K562 (cell line): ENCODE measurements around the gene UMAD1. TPM values are rescaled to one million over a fixed set of nuclear protein-coding genes. Genes with fewer than 3 reads are reported as not detected.

Source experiments
- ATAC-seq: fragments of 200-7000 bp; cut with Tn5 transposase; 3 replicates; pipeline ENCODE4 v1.9.1; 2020; ENCODE audit warnings: moderate library complexity
- BruUV-seq: library from RNA; stranded (reverse); fragments of 400-500 nt; replicated peaks from 2 replicates; lab custom pipeline; 2021; lab: Mats Ljungman, UMichigan
- CTCF ChIA-PET: fragments of 300-600 bp; formaldehyde crosslinking; extraction: SDS; loops from one replicate; lab custom pipeline; 2021; ENCODE audit warnings: low intra/inter-chr PET ratio; lab: Yijun Ruan, JAX
- POLR2A ChIA-PET: fragments of 300-600, 350-650 bp; sonication (Branson Sonifier 250); formaldehyde crosslinking; extraction: SDS; loops from one replicate; lab custom pipeline; 2021; ENCODE audit warnings: antibody characterized with exemption, inconsistent platforms; lab: Yijun Ruan, JAX
- DNase-seq, 4 experiments: peaks; one replicate each; pipeline versions ENCODE4 v3.0.0 to v3.0.0-alpha.2; 2011 to 2018; ENCODE audit warnings: low spot score in 3 of 4, mixed read lengths in 3 of 4; ENCODE audit errors: extremely low read depth in 1 of 4
- FAIRE-seq: peaks from 2 replicates; lab custom pipeline; 2011; peaks lifted over from hg19 to GRCh38; lab: Jason Lieb, UNC
- H2AFZ ChIP-seq: 2 replicates; pipeline ENCODE4 v1.6.0; 2011; ENCODE audit warnings: low read depth, low read length, control low read depth, inconsistent platforms
- H3K27ac ChIP-seq: fragments of 200-600 bp; 3 replicates; pipeline ENCODE4 v1.8.0; 2011; ENCODE audit warnings: low read depth, mild to moderate bottlenecking, control low read depth, inconsistent platforms, low read length, moderate library complexity, mixed read lengths; ENCODE audit errors: extremely low read depth
- H3K27me3 ChIP-seq, 2 experiments: fragments of 300-600 bp in 1 of 2; 2 replicates in 1 of 2; 3 replicates in 1 of 2; pipeline versions ENCODE4 v1.6.0 to v1.8.0; 2011; ENCODE audit warnings: inconsistent platforms in 2 of 2, low read length in 2 of 2, mild to moderate bottlenecking in 1 of 2, mixed read lengths in 1 of 2, moderate library complexity in 1 of 2; ENCODE audit not compliant: control insufficient read depth in 2 of 2, insufficient read depth in 2 of 2
- H3K36me3 ChIP-seq: fragments of 300-600 bp; 3 replicates; pipeline ENCODE4 v1.8.0; 2011; ENCODE audit warnings: mild to moderate bottlenecking, low read length, inconsistent platforms; ENCODE audit not compliant: control insufficient read depth, insufficient read depth
- H3K4me1 ChIP-seq, 2 experiments: fragments of 200-600 bp in 1 of 2; replicated peaks in 1 of 2; 2 replicates in 1 of 2; 3 replicates in 1 of 2; pipeline versions ENCODE4 v1.5.1 to v1.8.0; 2011; ENCODE audit warnings: inconsistent platforms in 2 of 2, low read length in 2 of 2, mild to moderate bottlenecking in 1 of 2, mixed read lengths in 1 of 2, moderate library complexity in 1 of 2; ENCODE audit not compliant: control insufficient read depth in 2 of 2, insufficient read depth in 2 of 2
- H3K4me2 ChIP-seq: 2 replicates; pipeline ENCODE4 v1.6.1; 2011; ENCODE audit warnings: low read length, control low read depth, inconsistent platforms, mixed read lengths; ENCODE audit not compliant: insufficient read depth
- H3K4me3 ChIP-seq: fragments of 200-600 bp; sonication (generic), shearing (Covaris generic); 2 replicates; pipeline ENCODE4 v1.5.1; 2016; ENCODE audit warnings: control low read depth, inconsistent platforms
- H3K79me2 ChIP-seq: fragments of 200-600 bp; 3 replicates; pipeline ENCODE4 v1.8.0; 2011; ENCODE audit warnings: low read length, inconsistent platforms; ENCODE audit not compliant: control insufficient read depth, insufficient read depth
- H3K9ac ChIP-seq, 2 experiments: 2 replicates each; pipeline versions ENCODE4 v1.6.0 to v1.6.1; 2011; ENCODE audit warnings: low read depth in 2 of 2, low read length in 2 of 2, control low read depth in 1 of 2, inconsistent platforms in 1 of 2, mild to moderate bottlenecking in 1 of 2, mixed read lengths in 1 of 2; ENCODE audit not compliant: insufficient read depth in 1 of 2
- H3K9me1 ChIP-seq: one replicate; pipeline ENCODE4 v1.6.0; 2011; ENCODE audit warnings: inconsistent platforms, mild to moderate bottlenecking, low read length, moderate library complexity; ENCODE audit not compliant: control insufficient read depth, insufficient read depth
- H3K9me3 ChIP-seq: replicated peaks from 2 replicates; pipeline ENCODE4 v1.5.1; 2011; ENCODE audit warnings: low read depth, low read length, inconsistent platforms; ENCODE audit not compliant: control insufficient read depth, insufficient read depth
- H4K20me1 ChIP-seq: replicated peaks from 2 replicates; pipeline ENCODE4 v1.6.1; 2011; ENCODE audit warnings: low read length, inconsistent platforms, mixed read lengths; ENCODE audit not compliant: control insufficient read depth, insufficient read depth
- CEBPB ChIP-seq: fragments of 450-650 bp; IDR thresholded peaks from 2 replicates; pipeline ENCODE4 v1.6.1; 2016; ENCODE audit warnings: missing genetic modification characterization, missing compliant biosample characterization
- CEBPG ChIP-seq, 3 experiments: fragments of 200-800 bp in 1 of 3; sonication (Bioruptor generic) in 1 of 3; sonication (generic) in 1 of 3; formaldehyde crosslinking in 1 of 3; IDR thresholded peaks in 2 of 3; conservative IDR thresholded peaks in 1 of 3; 2 replicates each; pipeline versions ENCODE4 v1.6.1 to v1.8.0; 2016 to 2022; ENCODE audit warnings: missing compliant biosample characterization in 2 of 3, missing genetic modification characterization in 2 of 3, mild to moderate bottlenecking in 1 of 3, missing genetic modification reagents in 1 of 3
- MXI1 ChIP-seq: IDR thresholded peaks from 2 replicates; pipeline ENCODE4 v1.6.1; 2011; ENCODE audit warnings: low read depth, mild to moderate bottlenecking, improper control_type of control experiment, low read length
- THRA ChIP-seq: fragments of 450-650 bp; IDR thresholded peaks from 2 replicates; pipeline ENCODE4 v1.6.1; 2017; ENCODE audit warnings: mild to moderate bottlenecking, moderate library complexity
- ZNF511 ChIP-seq: sonication (generic); formaldehyde crosslinking; IDR thresholded peaks from 2 replicates; pipeline ENCODE4 v1.8.0; 2022; ENCODE audit warnings: mild to moderate bottlenecking, missing genetic modification reagents
- WGBS: fragments of 100-300 bp; shearing (Covaris generic); methylation state at CpG from one replicate; pipeline ENCODE4 v1.1.6; 2016; ENCODE audit warnings: low coverage, mixed read lengths; ENCODE audit not compliant: insufficient coverage; ENCODE audit errors: missing lambda C conversion rate; 5-methylcytosine and 5-hydroxymethylcytosine counted together
- in situ Hi-C: fragments of 300-500 bp; cut with MboI; formaldehyde crosslinking; loops from 4 replicates; pipeline ENCODE4 v1.15.0; 2018; ENCODE audit warnings: inconsistent platforms, mixed read lengths
- intact Hi-C: fragments of 100-400 bp; cut with micrococcal nuclease; formaldehyde crosslinking; loops from 2 replicates; pipeline ENCODE4 v1.14.2; 2022
- polyA plus RNA-seq, 8 experiments: library from polyadenylated mRNA; depleted of rRNA in 4 of 8; stranded (reverse) in 5 of 8; unstranded in 3 of 8; fragments of >200 nt; fragmentation: Nextera tagmentation in 2 of 8; fragmentation: Illumina TruSeq in 1 of 8; extraction: Ambion mirVana in 2 of 8; extraction: Trizol in 1 of 8; gene quantifications; 2 replicates each; pipeline versions ENCODE4 v1.2.1 to v1.2.3, GENCODE V29; 2011 to 2014; ENCODE audit warnings: inconsistent platforms in 1 of 8, missing spikeins in 1 of 8
- total RNA-seq, 7 experiments: library from RNA; depleted of rRNA in 6 of 7; stranded (reverse); fragments of >200 nt in 6 of 7; fragmentation: Illumina TruSeq in 2 of 7; extraction: Trizol in 2 of 7; gene quantifications; 2 replicates each; pipeline versions ENCODE4 v1.2.1 to v1.2.3, GENCODE V29; 2011 to 2021; ENCODE audit warnings: low replicate concordance in 1 of 7

UMAD1 gene
- total and polyA plus RNA-seq, 9 of the 15 experiments (the other 6 are each of a cell fraction or from before 2014, with no cell fraction given): 9.0 to 26.7 (median 13.3) TPM

- H3K9me3 ChIP-seq: 0 out of 2 replicates have a peak, but pooled peaks cover 2% of the 10 kb centered on the region
- no peak overlapping the region for H3K4me3 ChIP-seq
- H3K4me2 ChIP-seq: no peak overlapping the region
- CTCF ChIA-PET: no interaction called here
- H3K9me1 ChIP-seq: no peaks in the 10 kb centered on the region
- TF ChIP-seq CEBPG (CRISPR knock-in tag; IDR thresholded peaks at IDR 0.05) (no peak), CEBPG (tag; conservative IDR thresholded peaks at IDR 0.05 in 1 of 2, IDR thresholded peaks at IDR 0.05 in 1 of 2) (peak; percentile 60 to 91), THRA (no peak), MXI1 (no peak), CEBPB (tag) (peak; percentile 81), ZNF511 (CRISPR knock-in tag) (no peak)
- no peak overlapping the region for H3K27ac ChIP-seq
- intact Hi-C loops: no loop called here
- no peak overlapping the region for H3K9ac ChIP-seq
- in situ Hi-C loops: no loop called here
- H3K4me1 ChIP-seq: peaks cover 8 to 9% of the 10 kb centered on the region in 2 experiments; a peak in 4 of 5 replicates
- FAIRE-seq (no peak), ATAC-seq (no peak), DNase-seq (no peak)
- no TSS peak for BruUV-seq
- no peaks in the 10 kb centered on the region for H3K27me3 ChIP-seq
- no peaks in the 10 kb centered on the region for H3K36me3 ChIP-seq
- no peak overlapping the region for H2AFZ ChIP-seq
- POLR2A ChIA-PET: no interaction called here
- H4K20me1 ChIP-seq: no peaks in the 10 kb centered on the region
- H3K79me2 ChIP-seq: no peaks in the 10 kb centered on the region
- WGBS: 70% methylated on average over 1 of the region's 1 CpG
Measured at GRCh38 chr7:7620236-7620635, 20.3 kb upstream of the UMAD1 start.
